Daoy (cell line): ENCODE data around the gene SH2D3A. TPM values are rescaled to one million over a fixed set of nuclear protein-coding genes. Genes with fewer than 3 reads are reported as not detected.
"Not testable (repeated sequence)": the region's sequence is repeated elsewhere in the genome, so short reads cannot be mapped to it uniquely, and the experiment has no call there.

Experiments
- DNase-seq: peaks from one replicate; pipeline ENCODE4 v3.0.0-alpha.2; 2015; ENCODE audit warnings: low read depth
- total RNA-seq: library from RNA; depleted of rRNA; stranded (reverse); fragments of >200 nt; shearing (Covaris generic); gene quantifications from 2 replicates; pipeline ENCODE4 v1.2.3, GENCODE V29; 2014

SH2D3A gene
- total RNA-seq, 1 experiment from 2014 or later = 1.8 TPM

- no peak for DNase-seq
Observed at GRCh38 chr19:6721773-6722172, 45.5 kb downstream of the SH2D3A start.

- no peak for DNase-seq
Observed at GRCh38 chr19:6721138-6721474, 46.1 kb downstream of the SH2D3A start.

- DNase-seq = peak; percentile 59
Observed at GRCh38 chr19:6720369-6721137, 46.7 kb downstream of the SH2D3A start, which contains the start of gene C3. Gene C3 (minus strand): TSS chr19:6720650. CDS start chr19:6720589, 61 bp downstream.

GRCh38 chr19:6719992-6720368, 47.3 kb downstream of the SH2D3A start:
- no peak for DNase-seq

GRCh38 chr19:6719540-6719861, 47.7 kb downstream of the SH2D3A start:
- DNase-seq = no peak

GRCh38 chr19:6718741-6719539, 48.3 kb downstream of the SH2D3A start:
- DNase-seq = peak; percentile 33

- no peak for DNase-seq
Observed at GRCh38 chr19:6718111-6718740, 49.0 kb downstream of the SH2D3A start.

GRCh38 chr19:6717441-6717971, 49.7 kb downstream of the SH2D3A start:
- no peak for DNase-seq

GRCh38 chr19:6717036-6717435, 50.2 kb downstream of the SH2D3A start:
- no peak for DNase-seq

- DNase-seq = no peak
Observed at GRCh38 chr19:6716610-6716970, 50.6 kb downstream of the SH2D3A start.

GRCh38 chr19:6714749-6715555, 52.3 kb downstream of the SH2D3A start:
- no peak for DNase-seq

- no peak for DNase-seq
Observed at GRCh38 chr19:6713773-6714692, 53.2 kb downstream of the SH2D3A start.

GRCh38 chr19:6712692-6713670, 54.3 kb downstream of the SH2D3A start:
- no peak for DNase-seq

- DNase-seq = no peak
Observed at GRCh38 chr19:6712231-6712630, 55.0 kb downstream of the SH2D3A start.

GRCh38 chr19:6711605-6712004, 55.6 kb downstream of the SH2D3A start:
- DNase-seq = no peak

- DNase-seq = no peak
Observed at GRCh38 chr19:6711078-6711361, 56.2 kb downstream of the SH2D3A start.

GRCh38 chr19:6710273-6711077, 56.8 kb downstream of the SH2D3A start:
- no peak for DNase-seq

GRCh38 chr19:6709549-6709948, 57.7 kb downstream of the SH2D3A start:
- no peak for DNase-seq

GRCh38 chr19:6708913-6709312, 58.3 kb downstream of the SH2D3A start:
- not testable (repeated sequence) for DNase-seq
